CD4-positive, alpha-beta T cell treated with Interleukin-17A for 1 hour (primary cell): ENCODE results near the gene GGCT.

Source experiments
- DNase-seq: peaks from one replicate; pipeline ENCODE4 v3.0.0-alpha.2; 2020

Gene GGCT

DNA sequence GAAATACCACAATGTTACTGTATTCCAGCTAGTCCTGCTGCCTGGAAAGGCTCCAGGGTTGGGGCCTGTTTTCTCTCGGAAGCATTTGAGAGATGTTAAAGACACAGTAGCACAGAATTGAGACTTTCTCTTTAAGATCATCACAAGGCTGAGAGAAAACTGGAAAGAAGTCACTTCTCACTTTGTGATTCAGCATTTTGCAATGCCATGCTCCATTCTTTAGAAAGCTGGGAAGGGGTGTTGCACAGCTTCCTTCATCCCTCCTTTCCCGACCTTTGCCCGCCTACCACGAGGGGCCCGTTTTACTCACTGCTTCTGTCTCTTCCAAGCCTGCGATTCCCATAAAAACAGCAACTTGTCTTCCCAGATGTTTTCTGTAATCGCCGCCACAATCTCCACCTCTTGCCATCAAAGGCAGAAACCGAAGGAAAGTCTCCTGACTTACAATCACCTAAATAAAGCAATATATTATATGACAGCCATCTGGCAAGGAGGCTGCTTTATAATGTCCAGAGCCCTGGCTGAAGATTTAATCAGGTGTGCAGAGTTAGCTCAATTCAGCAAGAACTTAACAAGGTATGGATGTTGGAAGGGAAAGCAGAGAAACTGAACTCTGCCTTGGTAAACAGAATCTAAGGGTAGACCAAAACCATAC lies 44.9 kb downstream of the GGCT start:
- no peak for DNase-seq

DNA sequence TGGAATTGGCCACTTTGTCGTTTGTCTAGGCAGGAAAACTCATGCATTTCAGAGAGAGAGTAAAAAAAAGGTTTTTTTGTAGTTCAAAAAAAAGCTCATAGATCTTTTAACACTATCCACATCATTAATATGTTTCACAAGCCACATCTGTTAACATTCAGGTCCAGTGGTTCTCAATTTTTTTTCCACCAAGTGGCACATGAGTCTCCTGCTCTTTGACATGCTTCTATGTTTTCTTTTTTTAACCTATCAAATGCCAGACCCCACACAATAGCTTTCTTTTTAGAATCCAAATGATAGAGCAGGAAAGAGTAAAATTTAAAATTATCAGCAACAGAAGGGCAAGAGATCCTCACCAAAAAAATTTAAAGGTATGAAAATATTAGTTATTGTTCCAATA lies 46.3 kb downstream of the GGCT start:
- no peak for DNase-seq

DNA sequence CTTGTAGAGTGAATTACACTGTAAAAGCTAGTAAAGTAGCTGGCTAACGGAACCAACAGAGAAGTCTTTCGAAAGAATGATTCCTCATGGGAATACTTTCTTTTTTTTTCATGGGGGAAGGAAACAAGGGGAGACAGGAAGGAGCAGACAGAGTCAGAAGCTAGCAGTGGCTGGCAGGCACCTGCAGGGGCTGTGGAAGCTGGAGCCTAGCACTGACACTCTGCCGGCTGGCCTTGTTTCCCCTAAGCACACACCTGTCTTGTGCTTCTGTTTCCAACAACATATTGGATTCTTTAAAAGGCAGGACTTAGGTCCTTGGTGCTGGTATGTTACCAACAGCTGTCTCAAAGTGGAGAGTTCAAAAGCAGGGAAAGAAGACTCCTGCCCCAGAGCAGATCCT lies 50.7 kb downstream of the GGCT start:
- DNase-seq = no peak

DNA sequence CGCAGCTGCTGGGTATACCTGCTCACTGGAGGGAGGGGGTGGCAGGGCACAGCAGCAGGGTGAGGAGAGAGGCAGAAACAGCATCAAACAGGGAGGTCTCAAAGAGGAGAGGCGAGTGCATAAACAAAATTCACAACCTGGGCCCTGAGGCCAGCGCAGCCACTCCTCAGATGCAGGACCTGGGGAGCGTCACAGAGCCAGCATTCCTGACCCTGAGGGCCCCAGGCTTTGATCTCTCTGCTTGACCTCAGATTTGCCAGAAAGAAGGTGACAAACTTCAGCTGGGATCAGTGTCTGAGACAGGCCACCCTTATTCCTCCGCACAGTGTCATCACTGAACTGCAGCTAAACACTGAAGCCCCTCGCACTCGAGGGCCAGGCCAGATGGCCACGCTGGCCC lies 51.6 kb downstream of the GGCT start:
- no peak for DNase-seq

DNA sequence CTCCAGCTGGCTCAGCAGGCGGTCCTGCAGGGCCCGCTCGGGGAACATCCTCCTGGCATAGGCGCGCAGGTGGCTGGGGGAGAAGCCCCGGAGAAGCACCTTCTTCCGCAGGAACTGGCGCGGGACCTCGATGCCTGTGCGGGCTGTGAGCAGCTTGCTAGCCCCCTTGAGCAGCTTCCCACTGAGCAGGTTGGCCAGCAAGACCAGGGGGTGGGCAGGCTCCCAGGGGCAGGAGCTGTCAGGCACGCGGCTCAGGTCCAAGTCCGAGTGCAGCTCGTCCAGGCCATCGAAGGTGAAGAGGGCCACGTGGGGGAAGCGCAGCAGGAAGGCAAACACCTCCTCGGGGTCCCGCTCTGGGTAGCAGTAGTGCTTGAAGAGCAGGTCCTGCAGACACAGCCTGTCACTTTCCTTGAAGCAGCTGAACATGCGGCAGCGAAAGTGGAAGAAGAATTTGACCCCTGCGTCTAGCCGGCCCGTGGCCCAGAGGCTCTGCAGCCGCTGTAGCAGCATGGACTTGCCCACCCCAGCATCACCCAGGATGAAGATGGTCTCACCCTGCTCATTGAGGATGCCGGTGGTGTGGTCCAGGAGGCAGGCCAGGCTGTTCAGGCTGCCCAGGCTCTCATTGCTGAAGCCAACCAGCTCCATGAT lies 52.2 kb downstream of the GGCT start:
- DNase-seq = no peak

DNA sequence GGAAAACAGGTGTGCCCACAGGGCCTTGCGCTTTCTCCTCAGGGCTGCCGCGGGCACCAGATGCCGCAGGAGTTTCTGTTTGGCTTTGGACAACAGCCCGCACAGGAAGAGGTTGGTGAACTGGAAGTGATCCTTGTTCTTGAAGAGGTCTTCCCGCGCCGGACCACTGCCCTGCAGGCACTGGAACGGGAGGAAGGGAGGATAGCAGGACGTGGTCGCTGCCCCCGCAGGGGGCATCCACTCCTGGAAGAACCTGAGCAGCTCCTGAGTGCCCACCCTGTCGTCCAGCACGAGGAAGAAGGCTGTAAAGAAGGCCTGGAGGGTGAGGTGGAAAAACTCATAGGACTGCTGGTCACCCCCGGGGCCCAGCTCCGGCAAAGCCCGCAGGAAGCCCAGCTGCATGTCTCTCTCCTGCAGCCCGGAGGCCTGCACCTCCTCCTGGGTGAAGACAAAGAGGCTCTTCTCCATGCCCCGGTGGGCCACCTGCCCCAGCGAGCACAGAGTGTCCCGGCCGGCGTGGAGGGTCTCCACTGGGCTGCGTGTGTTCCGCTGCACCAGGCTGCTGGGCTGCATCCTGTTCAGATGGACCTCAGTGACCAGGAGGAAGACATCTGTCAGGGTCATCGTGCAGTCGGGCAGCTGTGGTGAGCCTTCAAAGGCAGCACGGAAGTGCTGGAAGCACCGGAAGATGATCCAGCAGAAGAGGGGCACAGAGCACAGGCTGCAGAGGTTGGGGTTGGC lies 52.9 kb downstream of the GGCT start:
- DNase-seq = no peak

DNA sequence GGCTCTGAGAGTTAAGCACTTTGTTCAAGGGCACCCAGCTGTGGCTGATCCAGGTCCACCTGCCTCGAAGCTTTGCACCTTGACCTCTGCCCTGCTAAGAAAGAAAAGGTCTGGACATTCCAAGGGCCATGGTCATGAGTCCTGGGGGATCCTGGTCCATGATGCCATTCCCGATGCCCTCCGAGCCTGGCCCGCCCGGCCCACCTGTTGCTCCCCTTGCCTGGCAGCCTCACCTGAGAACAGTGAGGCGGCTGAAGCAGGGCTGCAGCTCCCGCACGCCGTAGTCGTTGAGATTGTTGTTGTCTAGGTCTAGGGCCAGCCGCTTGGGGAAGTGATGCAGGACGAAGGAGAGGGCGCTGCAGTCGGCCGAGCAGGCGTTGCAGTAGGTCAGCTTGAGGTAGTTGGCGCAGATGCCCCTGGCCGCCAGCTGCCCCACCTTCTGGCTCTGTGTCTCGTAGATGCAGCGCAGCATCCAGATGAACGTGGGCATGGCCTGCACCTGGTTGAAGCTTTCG lies 53.6 kb downstream of the GGCT start:
- DNase-seq = no peak

DNA sequence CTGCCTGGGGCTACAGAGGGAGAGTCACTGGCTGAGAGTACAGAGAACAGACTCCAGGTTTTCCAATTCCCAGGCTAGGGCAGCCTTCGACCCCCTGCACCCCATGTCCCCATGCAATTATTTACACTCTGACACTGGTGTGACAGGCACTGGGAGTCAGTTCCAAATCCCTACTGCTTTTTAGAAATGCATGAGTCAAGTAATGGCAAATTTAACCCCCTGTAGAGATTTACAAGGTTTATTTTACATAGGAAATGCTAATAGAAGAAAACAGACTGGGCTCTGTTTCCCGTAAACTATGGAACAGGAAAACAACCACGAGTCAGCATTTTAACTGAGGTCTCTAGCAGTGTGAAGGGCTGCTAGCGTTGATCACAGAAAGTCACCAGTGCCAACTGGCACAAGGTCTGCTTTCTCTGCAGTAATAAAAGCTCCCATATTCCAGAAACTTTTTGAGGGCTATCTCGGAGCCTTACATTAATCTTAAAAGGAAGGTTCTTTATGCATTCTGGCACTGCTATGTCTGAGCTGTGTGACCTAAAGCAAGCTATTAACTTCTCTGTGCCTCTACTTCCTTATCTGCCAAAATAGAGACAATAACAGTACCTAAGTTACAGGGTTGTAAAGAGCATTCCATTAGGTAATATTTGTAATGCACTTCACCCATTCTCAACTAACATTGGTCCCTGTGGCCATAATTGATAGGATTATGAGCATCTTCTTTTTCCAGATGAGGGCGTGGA lies 54.2 kb downstream of the GGCT start:
- DNase-seq = no peak

DNA sequence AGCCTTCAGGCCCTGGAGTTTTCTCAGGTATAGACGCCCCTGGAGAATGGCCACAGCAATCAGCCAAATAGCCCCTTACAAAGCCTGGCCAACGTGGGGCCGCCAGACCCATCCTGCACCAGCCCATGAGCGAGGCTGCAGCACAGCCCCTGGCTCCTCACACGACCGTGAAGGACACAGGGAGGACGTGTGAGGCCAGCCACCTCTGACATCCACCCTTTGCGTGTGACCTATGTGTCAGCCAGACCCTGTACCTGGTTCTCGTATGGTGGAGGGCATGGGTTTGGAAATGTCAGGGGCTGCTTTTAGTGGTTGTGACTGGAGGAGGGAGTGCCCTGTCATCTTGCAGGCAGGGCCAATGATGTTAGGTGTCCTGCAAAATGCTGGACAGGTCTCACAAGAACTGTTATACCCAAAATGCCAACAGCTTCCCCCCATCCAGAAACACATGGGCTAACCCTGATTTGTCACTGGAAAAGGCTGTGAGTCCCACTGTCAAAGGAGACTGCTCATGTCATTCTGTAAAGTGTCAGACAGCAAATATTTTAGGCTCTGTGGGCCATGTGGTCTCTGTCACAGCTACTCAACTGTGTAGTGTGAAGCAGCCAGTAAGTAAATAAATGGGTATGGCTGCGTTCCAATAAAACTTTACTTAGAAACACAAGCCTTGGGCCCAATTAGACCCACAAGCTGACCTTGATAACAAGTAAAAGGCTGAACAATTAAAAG lies 56.0 kb downstream of the GGCT start:
- DNase-seq = no peak

DNA sequence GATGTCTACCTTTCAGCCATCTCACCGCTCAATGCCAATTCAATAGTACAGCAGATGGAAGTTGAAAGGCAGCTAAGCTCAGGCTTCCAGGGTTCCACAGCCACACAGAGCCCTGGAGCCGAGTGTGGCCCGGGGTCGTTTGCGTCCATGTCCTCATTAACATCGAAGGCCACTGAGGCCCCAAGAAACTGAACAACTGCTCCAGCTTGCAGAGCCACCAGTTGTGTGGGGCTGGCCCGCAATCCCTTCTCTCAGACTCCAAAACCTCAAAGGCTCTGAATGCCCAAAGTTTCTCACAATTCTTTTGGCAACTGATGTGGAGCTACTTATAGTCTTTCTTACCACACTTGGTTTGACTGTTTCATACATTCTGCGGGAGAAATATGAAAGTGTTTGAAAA lies 57.2 kb downstream of the GGCT start:
- DNase-seq = no peak
